B cell (primary cell): ENCODE measurements around the gene SLC39A11. TPM values are rescaled to one million over a fixed set of nuclear protein-coding genes. Genes with fewer than 3 reads are reported as not detected.

Experiments
- ATAC-seq: fragments of 200-7000 bp; cut with Tn5 transposase; one replicate; pipeline ENCODE4 v1.10.0; 2021; ENCODE audit warnings: low read depth, mild to moderate bottlenecking, moderate number of reproducible peaks, moderate library complexity
- CTCF ChIA-PET: fragments of 350-600 bp; sonication (Branson Sonifier 250); formaldehyde crosslinking; loops from one replicate; lab custom pipeline; 2021; ENCODE audit warnings: antibody characterized with exemption, inconsistent platforms; lab: Charles Lee
- POLR2A ChIA-PET: fragments of 350-600 bp; sonication (Branson Sonifier 250); formaldehyde crosslinking; loops from one replicate; lab custom pipeline; 2021; ENCODE audit warnings: antibody characterized with exemption; lab: Charles Lee
- DNase-seq: peaks from one replicate; pipeline ENCODE4 v3.0.0; 2013
- H2AFZ ChIP-seq: 2 replicates; pipeline ENCODE4 v1.6.1; 2012; ENCODE audit warnings: mild to moderate bottlenecking, low read depth, low read length; ENCODE audit not compliant: insufficient read depth, poor library complexity, severe bottlenecking
- H3K27ac ChIP-seq, 2 donors: 1 replicate in 1 of 2; 2 replicates in 1 of 2; pipeline ENCODE4 v1.5.1; 2012 to 2013; ENCODE audit warnings: low read length in 2 of 2, mild to moderate bottlenecking in 2 of 2, moderate library complexity in 1 of 2
- H3K27me3 ChIP-seq, 4 experiments: fragments of 200-600 bp in 1 of 4; sonication (generic) in 1 of 4; replicated peaks in 1 of 4; 1 replicate in 2 of 4; 2 replicates in 2 of 4; pipeline versions ENCODE4 v1.6.1 to v1.7.0; 2013 to 2016; ENCODE audit warnings: low read length in 3 of 4, mild to moderate bottlenecking in 2 of 4, mixed read lengths in 1 of 4, moderate library complexity in 1 of 4; ENCODE audit not compliant: insufficient read depth in 4 of 4, control insufficient read depth in 3 of 4; ENCODE audit errors: control extremely low read depth in 1 of 4
- H3K36me3 ChIP-seq, 2 experiments: replicated peaks in 1 of 2; 1 replicate in 1 of 2; 2 replicates in 1 of 2; pipeline versions ENCODE4 v1.6.1 to v1.7.1; 2013; ENCODE audit warnings: low read length in 1 of 2; ENCODE audit not compliant: insufficient read depth in 2 of 2, control insufficient read depth in 1 of 2; ENCODE audit errors: control extremely low read depth in 1 of 2, extremely low read depth in 1 of 2
- H3K4me1 ChIP-seq, 2 donors: fragments of 200-600 bp in 1 of 2; sonication (generic) in 1 of 2; 1 replicate in 1 of 2; 2 replicates in 1 of 2; pipeline versions ENCODE4 v1.5.1 to v1.6.1; 2013 to 2017; ENCODE audit warnings: low read length in 2 of 2; ENCODE audit not compliant: control insufficient read depth in 2 of 2, insufficient read depth in 2 of 2
- H3K4me2 ChIP-seq: replicated peaks from 2 replicates; pipeline ENCODE3; 2012; ENCODE audit warnings: mild to moderate bottlenecking, low read depth, low read length; ENCODE audit not compliant: poor library complexity, severe bottlenecking
- H3K4me3 ChIP-seq, 5 experiments: fragments of 200-600 bp in 1 of 5; sonication (generic) in 1 of 5; 1 replicate in 3 of 5; 2 replicates in 2 of 5; pipeline versions ENCODE4 v1.5.1 to v1.7.0; 2011 to 2016; ENCODE audit warnings: low read length in 4 of 5, mild to moderate bottlenecking in 4 of 5, low read depth in 2 of 5, control low read depth in 1 of 5, moderate library complexity in 1 of 5; ENCODE audit not compliant: insufficient read depth in 1 of 5; ENCODE audit errors: control extremely low read depth in 1 of 5, extremely low read depth in 1 of 5
- H3K79me2 ChIP-seq: fragments of 200-600 bp; sonication (generic); one replicate; pipeline ENCODE4 v1.6.0; 2016; ENCODE audit warnings: low read length; ENCODE audit not compliant: control insufficient read depth, insufficient read depth
- H3K9ac ChIP-seq: fragments of 200-600 bp; sonication (generic); 2 replicates; pipeline ENCODE4 v1.6.1; 2017; ENCODE audit warnings: mild to moderate bottlenecking, low read length, moderate library complexity
- H3K9me3 ChIP-seq, 3 donors: one replicate each; pipeline versions ENCODE4 v1.6.1 to v1.7.1; 2013; ENCODE audit warnings: low read length in 2 of 3; ENCODE audit not compliant: control insufficient read depth in 2 of 3, insufficient read depth in 1 of 3; ENCODE audit errors: control extremely low read depth in 1 of 3
- H4K20me1 ChIP-seq: 2 replicates; pipeline ENCODE4 v1.6.0; 2012; ENCODE audit warnings: mild to moderate bottlenecking, low read length; ENCODE audit not compliant: insufficient read depth, control insufficient read depth, poor library complexity, severe bottlenecking
- H3K27ac Mint-ChIP-seq: one replicate; pipeline ENCODE4 v1.8.0; 2021; ENCODE audit warnings: mixed read lengths
- H3K27me3 Mint-ChIP-seq: one replicate; pipeline ENCODE4 v1.8.0; 2021; ENCODE audit warnings: mixed read lengths
- H3K4me1 Mint-ChIP-seq: one replicate; pipeline ENCODE4 v1.8.0; 2021; ENCODE audit warnings: mixed read lengths
- H3K4me3 Mint-ChIP-seq: one replicate; pipeline ENCODE4 v1.8.0; 2021; ENCODE audit warnings: mixed read lengths
- H3K9me3 Mint-ChIP-seq: one replicate; pipeline ENCODE4 v1.8.0; 2022; ENCODE audit warnings: mixed read lengths; ENCODE audit not compliant: insufficient read depth
- CTCF ChIP-seq: fragments of 200-600 bp; IDR thresholded peaks from one replicate; pipeline ENCODE4 v1.8.0; 2022; ENCODE audit warnings: antibody characterized with exemption, mild to moderate bottlenecking
- EZH2 ChIP-seq: IDR thresholded peaks from 2 replicates; pipeline ENCODE4 v1.6.1; 2012; ENCODE audit warnings: borderline replicate concordance, low read depth, mild to moderate bottlenecking, moderate library complexity, low read length; ENCODE audit not compliant: insufficient read depth, poor library complexity, severe bottlenecking
- WGBS: methylation state at CpG from one replicate; pipeline ENCODE4 v1.1.5; 2013; ENCODE audit warnings: missing lambda C conversion rate; ENCODE audit not compliant: insufficient coverage; 5-methylcytosine and 5-hydroxymethylcytosine counted together
- intact Hi-C: fragments of 100-400 bp; cut with micrococcal nuclease; formaldehyde crosslinking; loops from one replicate; pipeline ENCODE4 v1.10.0; 2022
- polyA plus RNA-seq: library from polyadenylated mRNA; depleted of rRNA; stranded (reverse); fragments of >200 nt; gene quantifications from 2 replicates; pipeline ENCODE4 v1.2.3, GENCODE V29; 2012
- total RNA-seq, 2 donors: library from RNA; stranded (reverse); fragments of 120-200 nt in 1 of 2; gene quantifications; 1 replicate in 1 of 2; 2 replicates in 1 of 2; pipeline versions ENCODE4 v1.2.3 to v1.2.4, GENCODE V29; 2013 to 2022

SLC39A11 gene
- total and polyA plus RNA-seq, 2 donors (not counting 1 experiment from before 2014, with no cell fraction given) = 6.9 to 39.6 TPM

GRCh38 chr17:72602517-72603419 is 489.7 kb downstream of the SLC39A11 start:
- Histone ChIP-seq H3K9ac (no peak overlapping the region), H4K20me1 (no peaks in the 10 kb centered on the region), H3K27ac (no peak overlapping the region), H3K4me1 (no peaks in the 10 kb centered on the region), H3K4me2 (no peak overlapping the region), H3K36me3 (no peaks in the 10 kb centered on the region), H3K27me3 (peaks cover 0 to 4% (median 0%) of the 10 kb centered on the region in 4 experiments), H3K9me3 (peaks cover 0 to 3% (median 0%) of the 10 kb centered on the region in 3 donors), H3K79me2 (no peaks in the 10 kb centered on the region), H3K4me3 (no peak overlapping the region), H2AFZ (no peak overlapping the region)
- DNase-seq (no peak), ATAC-seq (no peak)
- POLR2A ChIA-PET = no interaction called here
- TF ChIP-seq EZH2 (no peak), CTCF (no peak)
- Mint-ChIP-seq H3K9me3 (peaks cover 2% of the 10 kb centered on the region), H3K4me3 (no peak overlapping the region), H3K27me3 (peaks cover 34% of the 10 kb centered on the region), H3K4me1 (no peaks in the 10 kb centered on the region), H3K27ac (no peak overlapping the region)
- intact Hi-C loops = no loop called here
- CTCF ChIA-PET = interaction anchor here (0.7 to 1.4 kb wide), 3 partner anchors 14 to 46 kb away, joined by 3 to 4 read pairs (median 3); no protein-coding TSS in a partner anchor
- 27% methylated on average over 2 of the region's 12 CpGs for WGBS

GRCh38 chr17:72600934-72601333 is 491.6 kb downstream of the SLC39A11 start:
- no peak overlapping the region for H3K9ac ChIP-seq
- intact Hi-C loops = no loop called here
- no peaks in the 10 kb centered on the region for H4K20me1 ChIP-seq
- H3K27me3 Mint-ChIP-seq = peaks cover 41% of the 10 kb centered on the region
- no peaks in the 10 kb centered on the region for H3K36me3 ChIP-seq
- peaks cover 0 to 4% (median 0%) of the 10 kb centered on the region in 4 experiments for H3K27me3 ChIP-seq
- H3K9me3 Mint-ChIP-seq = no peaks in the 10 kb centered on the region
- H2AFZ ChIP-seq = no peak overlapping the region
- H3K4me2 ChIP-seq = no peak overlapping the region
- ATAC-seq (no peak), DNase-seq (no peak)
- H3K4me1 ChIP-seq = no peaks in the 10 kb centered on the region
- no peak overlapping the region for H3K27ac Mint-ChIP-seq
- no peaks in the 10 kb centered on the region for H3K4me1 Mint-ChIP-seq
- POLR2A ChIA-PET = no interaction called here
- no peak overlapping the region for H3K27ac ChIP-seq
- CTCF ChIA-PET = no interaction called here
- no peak overlapping the region for H3K4me3 ChIP-seq
- no peak overlapping the region for H3K4me3 Mint-ChIP-seq
- H3K9me3 ChIP-seq = no peaks in the 10 kb centered on the region
- 76% methylated on average over 4 of the region's 4 CpGs for WGBS
- no peak for TF ChIP-seq EZH2
- no peak for TF ChIP-seq CTCF
- H3K79me2 ChIP-seq = no peaks in the 10 kb centered on the region
